ENCODE measurements around the gene G0S2.

Gene G0S2

GRCh38 chr1:209662879-209663327 lies 12.3 kb upstream of the G0S2 start:
- no peak overlapping the region for H4K91ac ChIP-seq (ENCODE audit: low read length)
- no peak overlapping the region for H3K4me2 ChIP-seq (ENCODE audit: low read length, poor library complexity, severe bottlenecking)
- H2BK12ac ChIP-seq (ENCODE audit: low read length in 2 of 2): no peak overlapping the region
- H3K9me3 ChIP-seq (ENCODE audit: control insufficient read depth, low read length): no peaks in the 10 kb centered on the region
- H2BK5ac ChIP-seq (ENCODE audit: low read depth, low read length, poor library complexity, severe bottlenecking): no peak overlapping the region
- H3K79me1 ChIP-seq (replicated peaks; ENCODE audit: low read length, poor library complexity, severe bottlenecking): no peaks in the 10 kb centered on the region
- H3K27me3 ChIP-seq (ENCODE audit: control insufficient read depth in 1 of 2, insufficient read depth in 1 of 2, low read length in 2 of 2): peaks cover 0 to 6% of the 10 kb centered on the region in 2 experiments
- no peaks in the 10 kb centered on the region for H3K36me3 ChIP-seq (ENCODE audit: control insufficient read depth in 1 of 2, insufficient read depth in 2 of 2, low read depth in 1 of 2, low read length in 2 of 2)
- no peaks in the 10 kb centered on the region for H3K4me1 ChIP-seq (ENCODE audit: control insufficient read depth, insufficient read depth, low read depth, low read length)
- DNase-seq: no peak
- H3K4ac ChIP-seq (ENCODE audit: low read depth in 1 of 2, low read length in 2 of 2): peak overlapping the region in 1 of 2 experiments; percentile 26
- no peak overlapping the region for H4K8ac ChIP-seq (ENCODE audit: low read length)
- 99% methylated on average over 3 of the region's 3 CpGs for WGBS
- H3K18ac ChIP-seq (ENCODE audit: low read depth in 1 of 2, low read length in 2 of 2): no peak overlapping the region
- H3K4me3 ChIP-seq (ENCODE audit: insufficient read depth in 1 of 2, low read depth in 1 of 2, low read length in 2 of 2): no peak overlapping the region
- H2BK120ac ChIP-seq (ENCODE audit: low read depth, low read length): no peak overlapping the region
- no peak overlapping the region for H2BK15ac ChIP-seq (ENCODE audit: low read depth, poor library complexity, severe bottlenecking)
- H2AFZ ChIP-seq (ENCODE audit: low read depth, low read length): no peak overlapping the region
- H2AK5ac ChIP-seq (ENCODE audit: low read length, severe bottlenecking): no peak overlapping the region
- H3K23ac ChIP-seq (ENCODE audit: low read length in 2 of 2): no peak overlapping the region
- no peak overlapping the region for H3K27ac ChIP-seq (ENCODE audit: low read length, poor library complexity, severe bottlenecking)
- no peak overlapping the region for H3K14ac ChIP-seq (ENCODE audit: low read length in 2 of 2)
- H3K9ac ChIP-seq (ENCODE audit: low read length): no peak overlapping the region

- no peak overlapping the region for H3K4ac ChIP-seq (ENCODE audit: low read depth in 1 of 2, low read length in 2 of 2)
- no peak overlapping the region for H2AFZ ChIP-seq (ENCODE audit: low read depth, low read length)
- H3K9ac ChIP-seq (ENCODE audit: low read length): no peak overlapping the region
- no peak overlapping the region for H3K18ac ChIP-seq (ENCODE audit: low read depth in 1 of 2, low read length in 2 of 2)
- no peak overlapping the region for H4K8ac ChIP-seq (ENCODE audit: low read length)
- H3K23ac ChIP-seq (ENCODE audit: low read length in 2 of 2): no peak overlapping the region
- no peak overlapping the region for H2BK5ac ChIP-seq (ENCODE audit: low read depth, low read length, poor library complexity, severe bottlenecking)
- H3K4me3 ChIP-seq (ENCODE audit: insufficient read depth in 1 of 2, low read depth in 1 of 2, low read length in 2 of 2): no peak overlapping the region
- no peak overlapping the region for H3K4me2 ChIP-seq (ENCODE audit: low read length, poor library complexity, severe bottlenecking)
- H3K14ac ChIP-seq (ENCODE audit: low read length in 2 of 2): no peak overlapping the region
- H2AK5ac ChIP-seq (ENCODE audit: low read length, severe bottlenecking): no peak overlapping the region
- H3K9me3 ChIP-seq (ENCODE audit: control insufficient read depth, low read length): no peaks in the 10 kb centered on the region
- no peaks in the 10 kb centered on the region for H3K4me1 ChIP-seq (ENCODE audit: control insufficient read depth, insufficient read depth, low read depth, low read length)
- WGBS: 100% methylated on average over 1 of the region's 1 CpG
- H3K27ac ChIP-seq (ENCODE audit: low read length, poor library complexity, severe bottlenecking): no peak overlapping the region
- no peaks in the 10 kb centered on the region for H3K36me3 ChIP-seq (ENCODE audit: control insufficient read depth in 1 of 2, insufficient read depth in 2 of 2, low read depth in 1 of 2, low read length in 2 of 2)
- no peak overlapping the region for H2BK120ac ChIP-seq (ENCODE audit: low read depth, low read length)
- no peak for DNase-seq
- no peak overlapping the region for H2BK15ac ChIP-seq (ENCODE audit: low read depth, poor library complexity, severe bottlenecking)
- H4K91ac ChIP-seq (ENCODE audit: low read length): no peak overlapping the region
- H2BK12ac ChIP-seq (ENCODE audit: low read length in 2 of 2): no peak overlapping the region
- H3K79me1 ChIP-seq (replicated peaks; ENCODE audit: low read length, poor library complexity, severe bottlenecking): no peaks in the 10 kb centered on the region
- H3K27me3 ChIP-seq (ENCODE audit: control insufficient read depth in 1 of 2, insufficient read depth in 1 of 2, low read length in 2 of 2): peaks cover 0 to 6% of the 10 kb centered on the region in 2 experiments
Measured at GRCh38 chr1:209667103-209667502, 8.1 kb upstream of the G0S2 start.

- H3K4me2 ChIP-seq (ENCODE audit: low read length, poor library complexity, severe bottlenecking): no peak overlapping the region
- no peak overlapping the region for H2AK5ac ChIP-seq (ENCODE audit: low read length, severe bottlenecking)
- H3K4me3 ChIP-seq (ENCODE audit: insufficient read depth in 1 of 2, low read depth in 1 of 2, low read length in 2 of 2): no peak overlapping the region
- no peak overlapping the region for H2BK120ac ChIP-seq (ENCODE audit: low read depth, low read length)
- H3K27me3 ChIP-seq (ENCODE audit: control insufficient read depth in 1 of 2, insufficient read depth in 1 of 2, low read length in 2 of 2): peaks cover 0 to 7% of the 10 kb centered on the region in 2 experiments
- DNase-seq: peak; percentile 47
- WGBS: 90% methylated on average over 4 of the region's 4 CpGs
- no peaks in the 10 kb centered on the region for H3K36me3 ChIP-seq (ENCODE audit: control insufficient read depth in 1 of 2, insufficient read depth in 2 of 2, low read depth in 1 of 2, low read length in 2 of 2)
- no peak overlapping the region for H2BK5ac ChIP-seq (ENCODE audit: low read depth, low read length, poor library complexity, severe bottlenecking)
- H3K79me1 ChIP-seq (replicated peaks; ENCODE audit: low read length, poor library complexity, severe bottlenecking): no peaks in the 10 kb centered on the region
- H3K14ac ChIP-seq (ENCODE audit: low read length in 2 of 2): no peak overlapping the region
- no peaks in the 10 kb centered on the region for H3K4me1 ChIP-seq (ENCODE audit: control insufficient read depth, insufficient read depth, low read depth, low read length)
- no peaks in the 10 kb centered on the region for H3K9me3 ChIP-seq (ENCODE audit: control insufficient read depth, low read length)
- no peak overlapping the region for H3K18ac ChIP-seq (ENCODE audit: low read depth in 1 of 2, low read length in 2 of 2)
- H2BK15ac ChIP-seq (ENCODE audit: low read depth, poor library complexity, severe bottlenecking): no peak overlapping the region
- no peak overlapping the region for H3K27ac ChIP-seq (ENCODE audit: low read length, poor library complexity, severe bottlenecking)
- H3K4ac ChIP-seq (ENCODE audit: low read depth in 1 of 2, low read length in 2 of 2): no peak overlapping the region
- H2AFZ ChIP-seq (ENCODE audit: low read depth, low read length): no peak overlapping the region
- H4K8ac ChIP-seq (ENCODE audit: low read length): no peak overlapping the region
- H3K23ac ChIP-seq (ENCODE audit: low read length in 2 of 2): no peak overlapping the region
- no peak overlapping the region for H3K9ac ChIP-seq (ENCODE audit: low read length)
- no peak overlapping the region for H4K91ac ChIP-seq (ENCODE audit: low read length)
- no peak overlapping the region for H2BK12ac ChIP-seq (ENCODE audit: low read length in 2 of 2)
Measured at GRCh38 chr1:209667708-209668107, 7.5 kb upstream of the G0S2 start.

- no peak overlapping the region for H4K8ac ChIP-seq (ENCODE audit: low read length)
- no peak overlapping the region for H3K27ac ChIP-seq (ENCODE audit: low read length, poor library complexity, severe bottlenecking)
- no peaks in the 10 kb centered on the region for H3K36me3 ChIP-seq (ENCODE audit: control insufficient read depth in 1 of 2, insufficient read depth in 2 of 2, low read depth in 1 of 2, low read length in 2 of 2)
- no peak overlapping the region for H3K23ac ChIP-seq (ENCODE audit: low read length in 2 of 2)
- no peak overlapping the region for H3K4ac ChIP-seq (ENCODE audit: low read depth in 1 of 2, low read length in 2 of 2)
- DNase-seq: no peak
- H2BK15ac ChIP-seq (ENCODE audit: low read depth, poor library complexity, severe bottlenecking): no peak overlapping the region
- H3K4me2 ChIP-seq (ENCODE audit: low read length, poor library complexity, severe bottlenecking): no peak overlapping the region
- no peak overlapping the region for H4K91ac ChIP-seq (ENCODE audit: low read length)
- H2BK120ac ChIP-seq (ENCODE audit: low read depth, low read length): no peak overlapping the region
- WGBS: 82% methylated on average over 1 of the region's 1 CpG
- no peak overlapping the region for H2BK12ac ChIP-seq (ENCODE audit: low read length in 2 of 2)
- H3K79me1 ChIP-seq (replicated peaks; ENCODE audit: low read length, poor library complexity, severe bottlenecking): no peaks in the 10 kb centered on the region
- H3K4me3 ChIP-seq (ENCODE audit: insufficient read depth in 1 of 2, low read depth in 1 of 2, low read length in 2 of 2): no peak overlapping the region
- no peak overlapping the region for H3K18ac ChIP-seq (ENCODE audit: low read depth in 1 of 2, low read length in 2 of 2)
- H2AK5ac ChIP-seq (ENCODE audit: low read length, severe bottlenecking): no peak overlapping the region
- no peak overlapping the region for H2BK5ac ChIP-seq (ENCODE audit: low read depth, low read length, poor library complexity, severe bottlenecking)
- H3K9ac ChIP-seq (ENCODE audit: low read length): no peak overlapping the region
- no peaks in the 10 kb centered on the region for H3K9me3 ChIP-seq (ENCODE audit: control insufficient read depth, low read length)
- no peak overlapping the region for H2AFZ ChIP-seq (ENCODE audit: low read depth, low read length)
- H3K27me3 ChIP-seq (ENCODE audit: control insufficient read depth in 1 of 2, insufficient read depth in 1 of 2, low read length in 2 of 2): peaks cover 0 to 27% of the 10 kb centered on the region in 2 experiments
- H3K4me1 ChIP-seq (ENCODE audit: control insufficient read depth, insufficient read depth, low read depth, low read length): peaks cover 7% of the 10 kb centered on the region
- H3K14ac ChIP-seq (ENCODE audit: low read length in 2 of 2): no peak overlapping the region
Measured at GRCh38 chr1:209670441-209671082, 4.7 kb upstream of the G0S2 start.

Data from mesenchymal stem cell (in vitro differentiated cells and primary cell).